ENCODE measurements around the gene CLDND2.

Gene CLDND2

DNA sequence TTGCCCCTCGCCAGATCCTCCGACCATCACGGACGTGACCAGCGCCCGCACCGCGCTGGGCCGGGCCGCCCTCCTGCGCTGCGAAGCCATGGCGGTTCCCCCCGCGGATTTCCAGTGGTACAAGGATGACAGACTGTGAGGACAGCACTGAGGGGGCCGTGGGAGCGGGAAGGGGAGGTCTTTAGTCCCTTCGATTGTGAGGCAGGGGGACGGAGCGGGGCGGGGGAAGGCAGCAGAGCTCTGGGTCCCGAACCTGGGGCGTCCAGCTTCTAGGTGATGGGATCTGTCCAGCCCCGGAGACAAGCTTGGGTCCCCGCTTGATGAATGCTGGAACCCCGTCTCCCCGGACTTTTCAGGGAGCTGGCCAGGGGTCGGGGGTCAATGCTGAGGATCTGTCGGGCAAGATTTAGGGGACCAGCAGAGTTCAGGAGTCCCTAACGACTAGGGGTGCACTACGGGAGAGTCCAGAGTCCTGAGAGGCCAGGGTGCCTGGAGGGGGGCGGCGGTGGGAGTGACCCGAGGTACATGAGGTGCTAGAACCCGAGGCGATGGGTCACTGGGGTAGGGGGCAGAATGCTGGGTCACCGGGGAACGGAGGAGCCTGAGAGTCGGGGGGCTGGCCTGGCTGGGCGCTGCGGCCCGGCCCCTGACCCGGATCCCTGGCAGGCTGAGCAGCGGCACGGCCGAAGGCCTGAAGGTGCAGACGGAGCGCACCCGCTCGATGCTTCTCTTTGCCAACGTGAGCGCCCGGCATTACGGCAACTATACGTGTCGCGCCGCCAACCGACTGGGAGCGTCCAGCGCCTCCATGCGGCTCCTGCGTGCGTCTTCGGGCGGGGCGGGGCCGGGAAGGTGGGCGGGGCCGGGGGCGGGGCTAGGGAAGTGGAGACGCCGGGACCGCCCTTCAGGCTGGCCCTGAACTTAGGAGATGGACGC, 41.5 kb downstream of the CLDND2 start:
- DNase-seq = peak; percentile 28

DNA sequence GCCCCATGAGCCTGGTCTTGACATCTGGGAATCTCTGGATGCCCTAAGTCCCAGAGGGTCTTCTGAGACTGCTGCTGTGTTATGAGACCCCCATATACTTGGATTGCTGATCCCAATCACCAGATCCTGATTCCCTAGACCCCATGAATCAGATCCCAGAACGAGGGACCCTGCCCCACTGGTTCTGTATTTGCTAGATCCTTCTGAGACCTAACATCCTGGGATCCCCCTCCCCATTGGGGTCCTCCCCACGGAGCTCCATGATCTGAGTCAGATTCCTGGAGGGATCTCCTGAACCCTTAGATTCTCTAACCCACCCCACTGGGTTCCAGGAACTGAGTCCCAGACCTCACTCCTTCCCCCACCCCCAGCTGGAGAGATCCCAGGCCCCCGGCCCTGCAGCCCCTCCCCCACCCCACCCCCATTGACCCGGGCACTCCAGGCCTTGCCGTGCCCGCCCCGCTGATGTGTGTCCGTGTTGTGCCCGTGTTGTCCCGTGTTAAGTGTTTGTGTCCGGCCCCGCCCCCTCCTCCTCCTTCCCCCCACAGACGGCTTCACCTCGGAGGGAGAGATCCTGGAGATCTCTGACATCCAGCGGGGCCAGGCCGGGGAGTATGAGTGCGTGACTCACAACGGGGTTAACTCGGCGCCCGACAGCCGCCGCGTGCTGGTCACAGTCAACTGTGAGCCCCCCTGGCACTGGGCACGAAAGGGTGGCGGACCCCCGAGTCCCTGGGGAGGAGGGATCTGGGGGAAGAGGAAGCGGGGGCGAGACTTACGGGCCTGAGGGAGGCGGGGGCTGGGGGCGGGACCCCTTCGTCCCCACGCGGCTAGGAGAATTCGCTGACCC, 42.4 kb downstream of the CLDND2 start:
- DNase-seq = no peak

DNA sequence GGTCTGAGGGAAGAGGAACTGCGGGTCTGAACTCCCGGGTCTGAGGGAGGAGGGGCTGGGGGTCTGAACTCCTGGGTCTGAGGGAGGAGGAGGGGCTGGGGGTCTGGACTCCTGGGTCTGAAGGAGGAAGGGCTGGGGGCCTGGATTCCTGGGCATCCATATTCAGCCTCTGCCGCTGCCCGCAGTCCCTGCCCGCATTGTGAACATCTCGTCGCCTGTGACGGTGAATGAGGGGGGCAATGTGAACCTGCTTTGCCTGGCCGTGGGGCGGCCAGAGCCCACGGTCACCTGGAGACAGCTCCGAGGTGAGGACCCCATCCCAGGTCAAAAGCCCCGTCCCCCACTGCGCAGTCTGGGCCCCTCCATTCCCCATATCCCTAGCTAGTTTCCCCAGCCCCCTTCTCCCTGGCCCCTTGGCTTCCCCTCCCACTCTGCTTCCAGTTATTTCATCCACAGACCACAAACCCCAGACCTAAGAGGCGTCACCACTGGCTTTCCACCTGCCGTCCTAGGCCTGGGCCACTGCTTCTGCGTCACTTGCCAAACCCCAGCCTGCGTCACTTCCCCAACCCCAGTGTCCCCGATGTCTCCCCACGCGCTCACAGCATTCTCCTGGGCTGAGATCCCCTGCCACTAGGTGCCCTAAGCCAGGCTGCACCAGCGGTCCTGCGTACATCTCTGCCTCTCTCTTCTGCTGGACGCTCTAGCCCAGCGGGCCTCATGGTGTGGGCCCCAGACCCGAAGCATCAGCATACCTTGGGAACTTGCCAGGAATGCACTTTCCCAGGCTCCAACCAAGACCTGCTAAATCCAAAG, 43.4 kb downstream of the CLDND2 start:
- DNase-seq = no peak

DNA sequence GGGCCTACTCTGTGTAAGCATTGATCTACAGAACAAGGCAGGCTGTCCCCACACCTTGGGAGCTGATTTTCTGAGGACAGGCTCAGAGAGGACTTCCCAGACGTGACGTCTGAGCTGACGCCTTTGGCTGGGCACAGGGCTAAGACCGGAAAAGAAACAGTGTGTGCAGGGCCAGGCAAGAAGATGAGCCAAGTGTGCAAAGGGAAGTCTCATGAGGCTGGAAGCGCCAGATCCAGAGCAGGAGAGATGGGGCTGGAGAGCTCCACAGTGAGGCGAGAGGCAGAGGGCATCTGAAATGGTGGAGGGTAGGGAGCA, 44.7 kb downstream of the CLDND2 start:
- DNase-seq = no peak

DNA sequence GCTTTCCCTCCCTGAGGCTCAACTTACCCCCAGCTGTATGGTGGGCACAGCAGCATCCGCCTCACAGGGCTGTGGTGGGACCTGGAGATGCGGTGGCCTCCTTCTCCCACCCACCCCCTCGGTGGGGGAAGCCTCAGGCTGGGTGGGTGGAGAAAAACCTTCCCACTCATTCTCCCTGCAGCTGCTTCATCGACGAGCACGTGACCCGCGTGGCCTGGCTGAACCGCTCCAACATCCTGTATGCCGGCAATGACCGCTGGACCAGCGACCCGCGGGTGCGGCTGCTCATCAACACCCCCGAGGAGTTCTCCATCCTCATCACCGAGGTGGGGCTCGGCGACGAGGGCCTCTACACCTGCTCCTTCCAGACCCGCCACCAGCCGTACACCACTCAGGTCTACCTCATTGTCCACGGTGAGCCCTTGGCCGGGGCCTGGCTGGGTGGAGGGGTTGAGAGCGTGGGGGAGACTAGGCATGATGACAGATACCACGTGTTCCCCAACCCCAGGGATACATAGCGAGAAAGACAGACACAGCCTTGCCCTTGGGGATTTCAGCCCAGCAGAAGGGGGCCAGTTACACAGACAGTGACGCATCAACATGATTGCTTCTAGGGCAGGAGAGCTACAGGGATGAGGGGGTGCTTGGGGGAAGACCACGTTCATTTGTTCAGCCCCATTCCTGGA, 45.2 kb downstream of the CLDND2 start:
- DNase-seq = no peak

DNA sequence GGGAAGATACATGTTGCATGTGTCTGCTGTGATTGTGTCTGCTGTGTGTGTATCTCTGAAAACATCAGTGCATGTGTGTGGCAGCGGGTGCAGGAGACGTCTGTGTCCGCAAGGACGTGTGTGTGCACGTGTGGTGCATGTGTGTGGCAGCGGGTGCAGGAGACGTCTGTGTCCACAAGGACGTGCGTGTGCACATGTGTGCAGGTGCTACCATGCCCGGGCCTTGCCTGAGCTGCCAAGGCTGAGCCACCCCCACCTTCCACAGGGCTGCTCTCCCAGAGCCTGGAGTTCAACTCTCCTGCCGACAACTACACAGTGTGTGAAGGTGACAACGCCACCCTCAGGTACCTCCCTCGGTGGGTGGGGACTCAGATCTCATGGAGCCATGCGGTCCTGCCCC, 47.0 kb downstream of the CLDND2 start:
- no peak for DNase-seq

DNA sequence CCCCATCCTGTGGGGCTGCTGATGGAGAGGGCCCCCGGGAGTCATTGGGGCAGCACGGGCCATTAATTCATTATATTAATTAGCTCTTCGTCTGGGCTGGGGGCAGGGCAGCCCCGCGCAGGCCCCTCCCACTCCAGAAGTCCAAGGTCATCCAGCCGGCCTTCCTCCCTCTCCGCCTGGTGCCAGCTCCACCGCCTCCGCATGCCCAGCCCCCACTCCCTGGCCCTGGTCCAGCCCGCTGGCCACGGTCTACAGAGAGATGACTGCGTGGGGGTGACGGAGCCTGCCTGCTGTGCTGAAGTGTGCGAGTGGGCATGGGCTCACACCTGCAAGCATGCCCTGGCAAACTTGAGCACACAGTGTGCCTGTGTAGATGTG, 48.5 kb downstream of the CLDND2 start:
- no peak for DNase-seq

DNA sequence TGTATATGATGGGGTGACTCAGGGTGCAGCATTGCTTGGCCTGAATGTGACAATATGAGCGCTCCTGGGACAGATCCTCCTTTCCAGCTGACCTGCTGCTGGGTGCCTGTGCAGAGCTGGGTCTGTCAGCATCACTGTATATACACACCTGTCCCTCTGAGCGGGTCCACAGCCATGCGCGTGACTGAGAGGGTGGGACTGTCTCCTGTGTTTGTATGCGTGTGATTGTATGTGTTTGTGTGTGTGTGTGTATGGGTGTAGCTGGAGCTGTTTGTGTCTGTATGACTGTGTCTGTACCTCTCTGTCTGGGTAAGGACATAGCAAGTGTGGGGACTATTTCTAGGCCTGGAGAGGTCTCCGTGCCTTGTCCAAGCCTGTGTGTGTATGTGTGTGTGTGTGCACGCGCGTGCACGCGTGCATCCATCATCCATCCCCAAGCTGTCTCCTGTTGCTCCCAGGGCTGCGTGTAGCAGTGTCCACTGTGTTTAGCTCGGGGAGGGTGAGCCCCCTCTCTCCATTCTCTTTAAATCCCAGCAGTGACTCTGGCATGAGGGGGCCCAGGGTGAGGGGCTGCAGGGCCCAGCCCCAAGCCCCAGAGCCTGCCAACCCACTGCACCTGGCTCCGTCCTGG, 49.0 kb downstream of the CLDND2 start:
- no peak for DNase-seq

DNA sequence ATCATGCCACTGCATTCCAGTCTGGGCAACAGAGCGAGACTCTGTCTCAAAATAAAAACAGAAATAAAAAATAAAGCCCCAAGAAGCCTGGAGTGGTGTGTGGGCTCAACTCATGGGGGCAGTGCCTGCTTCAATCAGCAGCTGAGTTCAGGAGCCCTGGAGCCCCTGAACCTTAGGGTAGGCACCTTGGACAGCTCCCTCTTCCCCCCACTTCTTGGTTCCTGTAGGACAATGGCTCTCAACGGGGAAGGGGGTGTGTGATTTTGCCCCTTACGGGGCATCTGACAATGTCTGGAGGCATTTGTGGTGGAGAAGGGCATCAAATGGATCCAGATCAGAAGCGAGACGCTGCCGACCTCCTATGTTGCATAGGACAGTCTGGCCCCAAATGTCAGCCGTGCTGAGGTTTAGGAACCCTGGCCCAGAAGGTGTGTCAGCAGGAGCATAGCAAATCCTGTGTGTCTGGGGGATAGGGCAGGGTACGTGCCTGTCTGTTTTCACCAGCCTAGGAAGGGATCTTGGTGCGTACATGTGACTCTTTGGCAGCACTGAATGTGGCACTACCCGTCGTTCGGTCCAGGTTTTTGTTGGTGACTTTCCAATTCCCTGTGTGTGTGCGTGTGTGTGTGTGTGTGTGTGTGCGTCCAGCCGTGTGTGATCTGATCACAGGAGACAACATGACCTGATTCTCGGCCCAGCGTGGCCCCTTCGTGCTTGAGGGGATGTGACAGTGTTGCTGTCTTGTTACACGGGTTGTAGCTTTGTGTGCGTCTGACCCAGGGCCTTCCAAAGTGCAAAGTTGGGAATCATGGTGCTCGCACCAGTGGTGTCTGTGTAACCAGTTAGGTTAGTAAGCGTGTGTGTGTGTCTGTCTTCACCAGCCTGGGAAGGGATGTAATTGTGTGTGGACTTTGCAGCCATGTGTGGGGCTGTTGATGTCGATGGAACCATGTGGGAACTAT, 49.8 kb downstream of the CLDND2 start:
- no peak for DNase-seq

DNA sequence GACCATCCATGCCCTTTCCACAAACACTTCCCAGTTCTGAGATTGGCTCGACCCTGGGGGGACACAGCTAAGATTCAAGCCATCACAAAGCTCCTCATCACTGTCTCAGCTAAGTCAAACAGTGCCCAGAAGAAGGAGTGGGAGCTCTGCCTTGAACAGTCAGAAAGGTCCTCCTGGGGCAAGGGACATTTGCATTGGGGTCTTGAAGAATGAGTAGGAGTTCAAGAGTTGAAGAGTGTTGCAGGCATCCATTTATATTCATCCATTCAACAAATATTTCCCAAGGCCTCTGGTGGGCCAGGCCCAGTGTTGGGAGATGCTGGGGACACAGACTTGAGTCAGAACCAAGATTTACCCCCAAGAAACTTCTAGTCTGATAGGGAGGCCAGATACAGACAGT, 50.8 kb downstream of the CLDND2 start:
- no peak for DNase-seq

DNA sequence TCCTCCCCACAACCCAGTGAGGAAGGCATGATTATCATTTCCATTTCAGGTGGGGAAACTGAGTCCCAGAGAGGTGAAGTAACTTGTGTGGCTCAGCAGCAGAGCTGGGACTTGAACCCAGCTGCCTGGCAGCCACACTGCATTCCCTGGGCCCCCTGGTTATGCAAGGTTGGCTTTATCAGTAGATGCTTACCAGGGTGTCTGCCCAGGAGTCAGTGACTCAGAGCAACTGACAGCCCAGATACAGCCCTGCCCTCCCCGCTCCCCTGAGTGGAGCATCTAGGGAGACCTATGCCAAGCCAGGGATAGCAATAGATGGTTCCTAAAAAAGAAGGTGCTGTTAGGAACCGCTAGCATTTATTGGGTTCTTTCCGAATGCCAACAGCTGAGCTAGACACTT, 51.4 kb downstream of the CLDND2 start:
- DNase-seq = no peak
